ENCODE data around the gene CENPX.

DNA sequence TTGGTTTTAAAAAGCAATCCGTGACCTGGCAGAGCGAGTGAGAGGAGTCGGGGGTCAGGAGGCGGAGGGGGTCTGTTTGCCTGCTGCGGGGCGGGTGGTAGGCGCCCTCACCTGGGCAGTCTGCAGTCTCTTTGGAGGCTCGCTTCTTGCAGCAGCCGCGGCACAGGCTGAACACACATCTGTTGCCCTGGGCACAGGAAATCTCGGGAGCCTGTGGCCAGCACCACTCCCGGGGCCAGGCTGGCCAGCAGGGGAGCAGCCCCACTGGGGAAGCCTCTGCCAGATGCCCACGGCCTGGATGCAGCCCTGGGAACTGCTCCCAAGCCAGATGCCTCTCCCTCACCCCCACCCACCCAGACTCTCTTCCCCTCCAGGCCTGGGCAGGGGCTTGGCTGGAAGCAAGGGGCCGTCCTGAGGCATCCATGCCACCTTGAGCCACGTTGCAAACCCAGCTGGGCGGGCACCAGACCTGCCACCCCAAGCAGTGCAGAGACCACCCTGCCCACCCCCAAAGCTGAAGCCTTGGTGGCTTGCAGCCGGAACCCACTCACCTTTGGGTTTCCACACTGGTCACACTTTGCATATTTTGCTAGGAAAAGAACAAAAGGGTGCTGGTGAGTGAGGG lies 35.7 kb upstream of the CENPX start:
- TF ChIP-seq, protein P1, sequence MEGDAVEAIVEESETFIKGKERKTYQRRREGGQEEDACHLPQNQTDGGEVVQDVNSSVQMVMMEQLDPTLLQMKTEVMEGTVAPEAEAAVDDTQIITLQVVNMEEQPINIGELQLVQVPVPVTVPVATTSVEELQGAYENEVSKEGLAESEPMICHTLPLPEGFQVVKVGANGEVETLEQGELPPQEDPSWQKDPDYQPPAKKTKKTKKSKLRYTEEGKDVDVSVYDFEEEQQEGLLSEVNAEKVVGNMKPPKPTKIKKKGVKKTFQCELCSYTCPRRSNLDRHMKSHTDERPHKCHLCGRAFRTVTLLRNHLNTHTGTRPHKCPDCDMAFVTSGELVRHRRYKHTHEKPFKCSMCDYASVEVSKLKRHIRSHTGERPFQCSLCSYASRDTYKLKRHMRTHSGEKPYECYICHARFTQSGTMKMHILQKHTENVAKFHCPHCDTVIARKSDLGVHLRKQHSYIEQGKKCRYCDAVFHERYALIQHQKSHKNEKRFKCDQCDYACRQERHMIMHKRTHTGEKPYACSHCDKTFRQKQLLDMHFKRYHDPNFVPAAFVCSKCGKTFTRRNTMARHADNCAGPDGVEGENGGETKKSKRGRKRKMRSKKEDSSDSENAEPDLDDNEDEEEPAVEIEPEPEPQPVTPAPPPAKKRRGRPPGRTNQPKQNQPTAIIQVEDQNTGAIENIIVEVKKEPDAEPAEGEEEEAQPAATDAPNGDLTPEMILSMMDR (IDR thresholded peaks at IDR 0.05; ENCODE audit: low read depth, low read length) = no peak
- no peak for TF ChIP-seq EZH2phosphoT487 (IDR thresholded peaks at IDR 0.05; ENCODE audit: low read depth)

Measured in OCI-LY3 (cell line).